Measurements from ENCODE around the gene TRIM37.

The TRIM37 gene

DNA sequence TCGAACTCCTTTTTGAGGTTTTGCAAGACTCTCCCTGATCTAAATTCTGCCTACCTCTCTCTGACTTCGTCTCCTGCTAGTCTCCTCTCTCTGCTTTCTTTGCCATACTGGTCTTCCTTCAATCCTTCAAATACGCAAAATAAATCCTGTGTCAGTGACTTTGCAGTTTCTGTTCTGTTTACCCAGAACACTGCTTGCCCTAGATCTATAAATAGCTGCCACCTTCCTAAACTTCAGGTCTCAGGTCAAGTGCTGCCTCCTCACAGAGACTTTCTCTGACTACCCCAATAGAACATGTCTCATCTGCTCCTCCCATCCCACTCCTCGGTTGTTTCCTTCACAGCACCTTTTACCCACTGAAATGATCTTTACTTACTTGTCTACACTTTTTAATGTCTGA is 78.9 kb downstream of the TRIM37 start:
- DNase-seq = no peak

DNA sequence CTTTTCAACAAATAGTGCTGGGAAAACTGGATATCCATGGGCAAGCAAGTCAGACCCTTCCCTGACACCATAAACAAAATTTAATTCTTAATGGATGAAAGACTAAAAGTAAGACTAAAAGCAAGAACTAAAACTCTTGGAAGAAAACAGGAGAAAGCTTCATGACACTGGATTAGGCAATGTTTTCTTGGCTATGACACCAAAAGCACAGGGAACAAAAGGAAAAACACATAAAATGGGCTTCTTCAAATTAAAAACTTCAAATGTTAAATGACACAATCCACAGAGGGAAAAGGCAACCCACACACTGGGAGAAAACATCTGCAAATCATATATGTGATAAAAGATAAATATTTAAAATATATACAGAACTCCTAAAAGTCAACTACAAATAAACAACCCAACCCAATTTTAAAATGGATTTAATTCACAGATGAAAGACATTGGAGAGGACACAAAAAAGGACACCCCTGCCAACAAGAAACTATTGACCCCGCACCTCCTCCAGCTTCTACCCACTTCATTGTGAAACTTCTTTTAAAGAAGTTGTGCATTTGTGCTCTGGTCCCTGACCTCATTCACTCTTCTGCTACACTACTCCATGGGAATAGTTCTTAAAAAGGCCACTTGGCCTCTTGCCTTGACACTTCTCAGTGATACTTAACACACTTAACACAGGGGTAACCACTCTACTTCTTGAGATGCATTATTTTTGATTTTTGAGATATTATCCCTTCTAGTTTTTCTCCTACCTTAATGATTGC is 80.3 kb downstream of the TRIM37 start:
- DNase-seq = no peak

DNA sequence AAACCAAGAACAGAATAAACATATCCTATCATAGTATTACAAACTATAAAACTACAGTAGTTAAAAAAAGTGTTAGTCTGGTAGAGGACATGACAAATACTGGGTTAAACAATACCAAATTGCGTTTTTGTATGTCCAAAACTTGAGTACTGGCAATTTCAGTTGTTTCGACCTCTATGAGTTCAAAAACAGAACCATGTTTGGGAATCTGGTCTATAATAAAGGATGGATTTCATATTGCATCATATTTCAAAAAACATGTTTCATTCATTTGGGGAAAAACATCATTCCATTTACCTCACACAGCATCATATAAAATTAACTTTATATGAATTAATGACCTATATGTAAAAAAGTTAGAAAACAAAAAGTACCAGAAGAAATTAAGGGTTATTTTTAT is 81.8 kb downstream of the TRIM37 start:
- no peak for DNase-seq

GRCh38 chr17:59018019-59018418 is 88.7 kb downstream of the TRIM37 start:
- DNase-seq = no peak

DNA sequence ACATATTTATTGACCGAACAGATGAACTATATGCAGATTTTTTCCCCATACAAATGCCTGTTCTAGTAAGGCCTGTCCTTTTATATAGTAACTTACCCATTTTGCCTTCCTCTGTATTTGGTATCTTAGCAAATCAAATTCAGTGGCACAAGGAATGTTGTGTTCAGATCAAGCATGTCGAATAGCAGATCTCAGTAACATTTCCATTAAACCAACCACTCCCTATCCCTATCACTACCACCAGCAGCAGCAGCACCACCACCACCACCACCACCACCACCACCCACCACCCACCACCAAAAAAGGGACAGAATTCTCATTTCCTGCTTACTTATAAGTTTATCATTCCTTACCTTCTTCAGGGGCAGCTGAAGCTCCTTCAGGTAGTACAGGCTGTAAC is 94.7 kb downstream of the TRIM37 start:
- no peak for DNase-seq

DNA sequence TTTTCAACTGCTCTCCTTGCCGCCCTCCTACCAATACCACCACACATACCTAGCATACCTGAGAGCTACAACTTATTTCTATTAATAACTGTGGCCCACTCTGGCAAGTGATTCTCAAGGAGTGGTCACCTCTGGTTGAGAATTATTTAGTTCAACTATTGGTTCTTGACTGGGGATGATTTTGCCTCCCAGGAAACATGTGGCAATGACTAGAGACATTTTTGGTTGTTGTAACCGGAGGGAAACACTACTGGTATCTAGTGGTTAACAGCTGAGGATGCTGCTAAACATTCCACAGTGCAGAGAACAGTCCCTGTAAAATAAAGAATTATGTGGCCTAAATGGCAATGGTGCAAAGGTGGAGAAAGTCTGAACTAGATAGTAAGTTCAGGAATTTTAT is 96.7 kb downstream of the TRIM37 start:
- DNase-seq = no peak

- no peak for DNase-seq
Observed at GRCh38 chr17:59008737-59009136, 97.9 kb downstream of the TRIM37 start.

DNA sequence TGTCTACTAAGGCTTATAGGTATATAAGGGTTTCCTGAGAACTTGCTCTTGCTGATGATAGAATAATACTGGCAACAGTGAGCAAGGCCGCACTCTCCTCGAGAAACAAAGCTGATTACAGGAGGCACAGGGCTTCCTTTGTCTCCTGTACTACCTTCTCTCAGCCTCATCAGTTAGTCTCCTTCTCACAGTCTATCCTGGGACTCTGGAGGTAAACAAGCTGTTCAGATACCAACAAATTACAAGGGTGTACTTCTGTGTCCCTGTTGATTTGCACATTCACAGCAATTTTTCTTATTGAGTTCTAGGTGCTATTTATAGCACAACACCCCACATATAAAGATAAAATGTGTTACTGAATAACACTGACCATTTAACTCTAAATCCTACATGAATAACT is 98.7 kb downstream of the TRIM37 start:
- no peak for DNase-seq

DNA sequence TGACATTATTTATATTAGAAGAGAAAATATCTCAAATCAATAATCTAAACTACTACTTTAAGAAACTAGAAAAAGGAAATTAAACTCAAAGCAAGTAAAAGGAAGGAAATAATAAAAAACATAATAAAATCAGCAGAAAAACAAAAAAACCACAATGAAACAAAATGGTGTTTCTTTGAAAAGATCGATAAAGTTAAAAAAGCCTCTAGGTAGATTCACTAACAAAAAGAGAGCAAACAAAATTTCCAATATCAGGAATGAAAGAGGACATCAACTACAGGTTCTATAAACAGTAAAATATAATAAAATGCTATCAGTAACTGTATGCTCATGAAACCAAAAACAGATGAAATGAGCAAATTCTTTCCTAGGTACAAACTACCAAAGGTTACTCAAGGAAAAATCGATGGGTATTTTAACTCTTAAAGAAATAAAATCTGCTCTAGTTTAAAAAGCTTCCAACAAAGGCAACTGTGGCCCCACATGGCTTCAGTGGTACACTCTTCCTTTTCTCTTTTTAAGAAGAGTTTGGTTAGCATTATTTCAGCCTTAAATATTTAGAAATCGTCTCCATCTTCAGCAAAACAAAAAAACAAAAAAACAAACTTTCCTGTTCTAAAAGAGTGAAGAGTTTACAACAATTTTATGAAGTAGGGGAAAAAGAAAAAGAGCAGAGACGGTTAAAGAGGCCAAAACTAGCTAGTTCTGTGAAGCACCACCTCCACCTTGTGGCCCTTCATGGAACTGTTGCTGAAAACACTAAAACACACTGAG is 102.2 kb downstream of the TRIM37 start:
- no peak for DNase-seq

DNA sequence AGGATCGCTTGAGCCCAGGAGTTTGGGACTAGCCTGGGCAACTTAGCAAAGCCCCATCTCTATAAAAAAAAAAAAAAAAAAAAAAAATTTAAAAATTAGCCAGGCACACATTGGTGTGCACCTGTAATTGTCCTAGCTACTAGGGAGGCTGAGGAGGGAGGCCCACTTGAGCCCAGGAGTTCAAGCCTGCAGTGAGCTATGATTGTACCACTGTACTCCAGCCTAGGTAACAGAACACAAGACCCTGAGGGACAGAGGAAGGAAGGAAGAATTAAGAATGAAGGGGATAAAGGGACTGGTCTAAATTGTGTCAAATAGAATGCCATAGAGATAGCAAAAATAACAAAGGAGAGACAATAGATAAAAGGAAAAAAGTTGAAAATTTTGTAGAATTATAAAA is 102.8 kb downstream of the TRIM37 start:
- no peak for DNase-seq

- DNase-seq = no peak
Observed at GRCh38 chr17:59002848-59003247, 103.8 kb downstream of the TRIM37 start.

DNA sequence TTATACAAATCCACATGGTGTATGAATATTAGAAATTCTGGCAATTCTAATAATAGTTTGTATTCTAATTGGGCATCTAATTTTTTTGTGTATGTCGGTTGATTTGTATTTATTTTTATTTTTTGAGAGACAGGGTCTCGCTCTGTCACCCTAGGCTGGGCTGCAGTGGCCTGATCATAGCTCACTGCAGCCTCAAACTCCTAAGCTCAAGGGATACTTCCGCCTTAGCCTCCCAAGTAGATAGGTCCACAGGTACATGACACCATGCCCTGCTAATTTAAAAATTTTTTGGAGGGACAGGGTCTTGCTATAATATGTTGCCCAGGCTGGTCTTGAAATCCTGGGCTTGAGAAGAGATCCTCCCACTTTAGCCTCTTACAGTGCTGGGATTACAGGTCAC is 104.6 kb downstream of the TRIM37 start:
- DNase-seq = no peak

GRCh38 chr17:59001158-59001814 is 105.4 kb downstream of the TRIM37 start:
- DNase-seq = no peak

GRCh38 chr17:59000022-59000421 is 106.7 kb downstream of the TRIM37 start:
- no peak for DNase-seq

DNA sequence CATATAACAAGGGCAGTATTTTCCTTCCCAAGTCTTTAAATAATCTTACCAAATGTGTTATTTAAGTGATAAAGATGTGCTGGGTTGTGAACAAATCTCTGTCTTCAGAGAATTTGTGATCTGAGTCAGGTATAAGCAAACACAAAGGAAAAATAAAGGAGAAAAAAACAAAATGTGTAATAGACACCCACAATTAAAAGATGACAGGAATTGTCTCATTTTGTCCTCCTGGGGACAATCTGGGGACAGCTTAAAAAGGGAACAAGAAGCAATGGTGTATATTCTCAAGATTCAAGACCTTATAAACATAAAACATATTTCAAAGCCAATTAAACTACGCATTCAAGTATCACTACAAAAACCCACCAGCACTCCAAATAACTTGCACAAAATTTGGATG is 107.2 kb downstream of the TRIM37 start:
- DNase-seq = no peak

GRCh38 chr17:58998871-58999270 is 107.8 kb downstream of the TRIM37 start:
- no peak for DNase-seq

DNA sequence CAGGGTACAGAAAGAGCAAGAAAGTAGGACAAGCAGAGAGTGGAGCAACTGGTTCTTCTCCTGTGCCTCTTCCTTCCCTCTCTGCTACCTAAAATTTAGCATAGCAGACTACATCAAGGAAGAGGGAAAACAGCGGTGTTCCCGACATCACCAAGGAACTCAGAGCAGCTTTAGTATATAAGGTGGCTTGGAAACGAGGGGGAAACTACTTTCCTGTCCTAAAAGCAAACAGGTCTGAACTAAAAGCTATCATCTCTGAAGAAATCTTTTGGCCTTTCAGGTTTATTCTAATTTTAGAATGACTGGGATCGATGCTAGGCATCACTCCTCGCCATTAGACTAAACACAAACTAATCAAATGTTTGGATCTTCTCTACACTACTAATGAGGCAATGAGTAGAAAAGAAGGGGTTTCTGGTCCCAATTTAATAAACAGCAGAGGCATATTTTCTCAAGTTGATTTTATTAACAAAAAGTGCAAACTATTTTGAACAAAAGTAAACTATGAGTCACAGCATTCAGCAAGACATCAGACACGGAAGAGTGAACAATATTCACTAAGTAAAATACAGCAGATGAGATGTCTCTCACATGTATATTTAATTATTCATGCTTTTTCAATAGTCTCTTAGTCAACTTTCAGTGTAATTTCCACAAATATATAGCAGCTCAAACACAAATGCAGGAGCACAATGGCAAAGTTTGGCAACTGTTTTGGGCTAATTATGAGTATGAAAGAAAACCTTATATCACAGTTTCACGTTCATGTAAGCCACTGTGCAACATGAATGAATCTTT is 108.7 kb downstream of the TRIM37 start:
- DNase-seq = no peak

GRCh38 chr17:58996968-58997367 is 109.7 kb downstream of the TRIM37 start:
- DNase-seq = no peak

GRCh38 chr17:58995247-58995940 is 111.3 kb downstream of the TRIM37 start:
- no peak for DNase-seq

DNA sequence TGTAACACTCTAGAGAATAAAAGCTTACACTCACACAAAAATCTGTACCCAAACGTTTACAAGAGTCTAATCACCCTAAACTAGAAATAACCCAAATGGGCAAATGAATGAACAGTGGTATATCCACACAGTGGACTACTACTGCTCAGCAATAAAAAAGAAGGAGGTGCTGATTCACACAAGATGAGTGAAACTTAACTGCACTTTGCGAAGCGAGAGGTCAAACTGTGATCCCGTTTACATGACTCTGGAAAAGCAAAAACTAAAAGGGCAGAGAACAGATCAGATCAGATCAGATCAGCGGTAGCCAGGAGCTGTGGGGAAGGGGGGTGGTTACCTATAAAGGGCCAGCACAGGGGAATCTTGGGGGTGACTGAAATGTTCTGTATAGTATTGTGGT is 113.4 kb downstream of the TRIM37 start:
- no peak for DNase-seq

GRCh38 chr17:58991718-58992331 is 114.9 kb downstream of the TRIM37 start:
- no peak for DNase-seq

DNA sequence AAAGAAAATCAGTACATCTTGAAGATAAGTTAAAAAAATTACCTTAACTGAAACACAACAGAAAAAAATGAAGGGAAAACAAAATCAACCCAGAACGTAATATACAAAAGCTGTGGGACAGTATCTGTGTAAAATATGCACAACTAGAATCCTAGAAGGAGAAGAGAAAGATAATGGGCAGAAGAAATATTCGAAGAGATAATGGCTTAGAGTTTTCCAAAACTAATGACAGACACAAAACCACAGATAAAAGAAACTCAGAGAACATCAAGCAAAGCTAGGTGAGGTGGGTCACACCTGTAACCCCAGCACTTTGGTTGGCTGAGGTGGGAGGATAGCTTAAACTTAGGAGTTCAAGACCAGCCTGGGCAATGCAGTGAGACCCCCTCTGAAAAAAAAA is 117.1 kb downstream of the TRIM37 start:
- no peak for DNase-seq

Measured in NK-92 treated with Interleukin-12 subunit alpha and Interleukin-12 subunit beta, amount 100 ng/mL, for 24 hours (cell line).